Renal cortical epithelial cell (primary cell): ENCODE results near the gene TEX22. TPM values are rescaled to one million over a fixed set of nuclear protein-coding genes. Genes with fewer than 3 reads are reported as not detected.

Source experiments
- DNase-seq: peaks from one replicate; pipeline ENCODE4 v3.0.0-alpha.2; 2011; ENCODE audit warnings: low read depth
- total RNA-seq: library from RNA; depleted of rRNA; stranded (reverse); fragments of >200 nt; gene quantifications from 2 replicates; pipeline ENCODE4 v1.2.3, GENCODE V29; 2014

TEX22 gene
- total RNA-seq, 1 donor from 2014 or later = 0.60 TPM

- no peak for DNase-seq
Measured at GRCh38 chr14:105420974-105421674, 22.8 kb downstream of the TEX22 start.

GRCh38 chr14:105421723-105422615 is 23.6 kb downstream of the TEX22 start:
- DNase-seq = no peak

- DNase-seq = no peak
Measured at GRCh38 chr14:105422695-105423487, 24.6 kb downstream of the TEX22 start.

- DNase-seq = no peak
Measured at GRCh38 chr14:105423488-105424195, 25.3 kb downstream of the TEX22 start.

- no peak for DNase-seq
Measured at GRCh38 chr14:105424861-105425260, 26.5 kb downstream of the TEX22 start.

- DNase-seq = no peak
Measured at GRCh38 chr14:105425823-105426247, 27.5 kb downstream of the TEX22 start.

GRCh38 chr14:105426416-105427130 is 28.2 kb downstream of the TEX22 start:
- DNase-seq = no peak

GRCh38 chr14:105427412-105427811 is 29.1 kb downstream of the TEX22 start:
- no peak for DNase-seq

- DNase-seq = no peak
Measured at GRCh38 chr14:105427936-105428485, 29.7 kb downstream of the TEX22 start.

- no peak for DNase-seq
Measured at GRCh38 chr14:105430042-105430441, 31.7 kb downstream of the TEX22 start.

- DNase-seq = peak; percentile 32
Measured at GRCh38 chr14:105430565-105430964, 32.2 kb downstream of the TEX22 start.

- DNase-seq = no peak
Measured at GRCh38 chr14:105431256-105431655, 32.9 kb downstream of the TEX22 start.

GRCh38 chr14:105432657-105433056 is 34.3 kb downstream of the TEX22 start:
- DNase-seq = no peak

- no peak for DNase-seq
Measured at GRCh38 chr14:105433161-105433605, 34.8 kb downstream of the TEX22 start.

- no peak for DNase-seq
Measured at GRCh38 chr14:105436402-105436801, 38.1 kb downstream of the TEX22 start.

GRCh38 chr14:105436891-105437722 is 38.8 kb downstream of the TEX22 start:
- no peak for DNase-seq

- DNase-seq = no peak
Measured at GRCh38 chr14:105437723-105438500, 39.6 kb downstream of the TEX22 start.

- DNase-seq = no peak
Measured at GRCh38 chr14:105439179-105439578, 40.8 kb downstream of the TEX22 start.
